Occipital lobe (tissue), 2 donors: ENCODE data around the gene CDK3. TPM values are rescaled to one million over a fixed set of nuclear protein-coding genes. Genes with fewer than 3 reads are reported as not detected.
"Not testable (repeated sequence)": the region's sequence is repeated elsewhere in the genome, so short reads cannot be mapped to it uniquely, and the experiment has no call there.

Experiments
- DNase-seq: peaks from one replicate; lab custom pipeline; 2025; lab: John Stamatoyannopoulos, UW
- total RNA-seq: library from RNA; depleted of rRNA; stranded (reverse); fragments of >200 nt; gene quantifications from one replicate; pipeline ENCODE4 v1.2.3, GENCODE V29; 2014

Gene CDK3
- total RNA-seq = 0.78 TPM

- DNase-seq = no peak
These were observed at the start of gene CDK3 for GRCh38 chr17:76000755-76001521. Gene CDK3 (plus strand): TSS chr17:76000855. CDS start chr17:76001426, 571 bp downstream.

- DNase-seq = no peak
These were observed 49.6 kb upstream of the CDK3 start for GRCh38 chr17:75950855-75951554.

- DNase-seq = no peak
These were observed 41.4 kb upstream of the CDK3 start for GRCh38 chr17:75959051-75959838.

GRCh38 chr17:75959839-75960511, 40.7 kb upstream of the CDK3 start:
- DNase-seq = no peak

GRCh38 chr17:75965468-75965867, 35.2 kb upstream of the CDK3 start:
- no peak for DNase-seq

GRCh38 chr17:75969044-75969443, 31.6 kb upstream of the CDK3 start:
- DNase-seq = not testable (repeated sequence)

GRCh38 chr17:75970011-75970523, 30.6 kb upstream of the CDK3 start:
- no peak for DNase-seq

GRCh38 chr17:75970626-75971025, 30.0 kb upstream of the CDK3 start:
- no peak for DNase-seq

GRCh38 chr17:75975187-75975586, 25.5 kb upstream of the CDK3 start:
- not testable (repeated sequence) for DNase-seq

GRCh38 chr17:75975757-75976174, 24.9 kb upstream of the CDK3 start:
- no peak for DNase-seq

GRCh38 chr17:75976175-75976848, 24.3 kb upstream of the CDK3 start:
- DNase-seq = no peak

- DNase-seq = peak; percentile 96
These were observed 21.5 kb upstream of the CDK3 start, which contains the start of the genes ACOX1 and TEN1 for GRCh38 chr17:75978938-75979704. Gene ACOX1 (minus strand): TSS chr17:75979166. CDS start chr17:75979073, 93 bp downstream. Gene TEN1 (plus strand): TSS chr17:75979240. CDS start chr17:75986193, 6,953 bp downstream.

- DNase-seq = no peak
These were observed 20.9 kb upstream of the CDK3 start for GRCh38 chr17:75979705-75980187.

GRCh38 chr17:75980188-75981018, 20.3 kb upstream of the CDK3 start:
- no peak for DNase-seq

GRCh38 chr17:75981019-75981615, 19.5 kb upstream of the CDK3 start:
- no peak for DNase-seq

- DNase-seq = no peak
These were observed 17.0 kb upstream of the CDK3 start for GRCh38 chr17:75983501-75984181.

- DNase-seq = no peak
These were observed 14.7 kb upstream of the CDK3 start for GRCh38 chr17:75985986-75986385.

GRCh38 chr17:75987041-75987440, 13.6 kb upstream of the CDK3 start:
- no peak for DNase-seq
